ENCODE data around the gene OTX1. TPM values are rescaled to one million over a fixed set of nuclear protein-coding genes. Genes with fewer than 3 reads are reported as not detected.

Gene OTX1
- total and polyA plus RNA-seq, 2 of the 8 experiments (the other 6 are each of a cell fraction or from before 2014, with no cell fraction given): 0.24 to 3.3 TPM

- no peak overlapping the region for H2BK120ac ChIP-seq (replicated peaks; ENCODE audit: low read depth, low read length)
- DNase-seq (ENCODE audit: low read depth in 1 of 2, low spot score in 2 of 2) (no peak), FAIRE-seq (no peak)
- no peak overlapping the region for H4K8ac ChIP-seq (ENCODE audit: extremely low read depth, insufficient read depth, low read length)
- no peak for TF ChIP-seq TAF1 (IDR thresholded peaks at IDR 0.05; ENCODE audit: low read depth, low read length)
- no peak for TF ChIP-seq SP4 (IDR thresholded peaks at IDR 0.05; ENCODE audit: low read length)
- TF ChIP-seq SP1 (IDR thresholded peaks at IDR 0.05; ENCODE audit: low read depth, low read length): no peak
- no peaks in the 10 kb centered on the region for H3K9me3 ChIP-seq (ENCODE audit: insufficient read depth in 2 of 2, low read depth in 1 of 2, low read length in 1 of 2)
- H3K4me1 ChIP-seq (replicated peaks in 1 of 4; ENCODE audit: control insufficient read depth in 3 of 4, insufficient read depth in 4 of 4, low read length in 3 of 4): no peaks in the 10 kb centered on the region
- no peak overlapping the region for H3K14ac ChIP-seq (ENCODE audit: insufficient read length)
- H2BK5ac ChIP-seq (ENCODE audit: low read depth, low read length): no peak overlapping the region
- POLR2A ChIA-PET (ENCODE audit: partially characterized antibody): interaction anchor here (0.7 kb wide), 1 partner anchor 522 kb away, joined by 3 read pairs; the partner anchor contains the start of genes MDH1 and WDPCP
- H2BK12ac ChIP-seq (ENCODE audit: low read depth, low read length): no peak overlapping the region
- H3K79me1 ChIP-seq (ENCODE audit: low read depth, low read length): no peaks in the 10 kb centered on the region
- no peaks in the 10 kb centered on the region for H4K20me1 ChIP-seq (replicated peaks in 1 of 2; ENCODE audit: control insufficient read depth in 1 of 2, insufficient read depth in 2 of 2, low read length in 2 of 2)
- CTCF ChIA-PET (ENCODE audit: partially characterized antibody): interaction anchor here (0.6 to 1.6 kb wide), 3 partner anchors 11 to 308 kb away, joined by 3 to 7 read pairs (median 4); no protein-coding TSS in a partner anchor
- no peak overlapping the region for H3K27ac ChIP-seq (ENCODE audit: low read depth, low read length)
- H3K27me3 ChIP-seq (replicated peaks in 1 of 4; ENCODE audit: control insufficient read depth in 3 of 4, extremely low read depth in 1 of 4, insufficient read depth in 3 of 4, low read length in 3 of 4): peaks cover 0 to 14% (median 6%) of the 10 kb centered on the region in 4 experiments; a peak in 3 of 7 replicates
- no peak overlapping the region for H3K23ac ChIP-seq (ENCODE audit: insufficient read length)
- no peak overlapping the region for H4K5ac ChIP-seq (ENCODE audit: insufficient read length, low read depth, low read length)
- H2AK5ac ChIP-seq (ENCODE audit: low read depth, low read length): no peak overlapping the region
- H3K4me3 ChIP-seq (ENCODE audit: extremely low read depth in 1 of 4, insufficient read depth in 2 of 4, low read depth in 3 of 4, low read length in 4 of 4): no peak overlapping the region
- no peak overlapping the region for H4K91ac ChIP-seq (replicated peaks; ENCODE audit: insufficient read length, low read length)
- H2BK15ac ChIP-seq (ENCODE audit: low read length): no peak overlapping the region
- no peaks in the 10 kb centered on the region for H3K36me3 ChIP-seq (ENCODE audit: control insufficient read depth in 2 of 4, insufficient read depth in 4 of 4, low read length in 3 of 4)
- H3K4me2 ChIP-seq (ENCODE audit: insufficient read depth in 1 of 2, low read depth in 2 of 2, low read length in 2 of 2): no peak overlapping the region
- H3K56ac ChIP-seq (replicated peaks; ENCODE audit: insufficient read length, low read depth, low read length): no peak overlapping the region
- H3K23me2 ChIP-seq (ENCODE audit: low read depth, low read length): no peaks in the 10 kb centered on the region
- no peaks in the 10 kb centered on the region for H3K79me2 ChIP-seq (ENCODE audit: control insufficient read depth in 1 of 2, insufficient read depth in 2 of 2, low read length in 2 of 2)
- no peak overlapping the region for H2BK20ac ChIP-seq (ENCODE audit: low read length)
- H3K18ac ChIP-seq (ENCODE audit: extremely low read depth, low read length): no peak overlapping the region
- no peak overlapping the region for H2AFZ ChIP-seq (ENCODE audit: low read length)
- WGBS, 2 experiments (ENCODE audit: extremely low coverage in 1 of 2, insufficient coverage in 1 of 2, insufficient read length in 1 of 2, insufficient replicate concordance in 2 of 2, low coverage in 1 of 2, low lambda C conversion rate in 2 of 2, missing lambda C conversion rate in 1 of 2): 84% methylated on average over 3 of the region's 3 CpGs; no CpG with 5 or more reads in 1 of the 2 experiments
- H3K4ac ChIP-seq (replicated peaks; ENCODE audit: insufficient read length, low read depth, low read length): no peak overlapping the region
- no peak overlapping the region for H3K9ac ChIP-seq (replicated peaks in 1 of 4; ENCODE audit: extremely low read depth in 1 of 4, low read depth in 3 of 4, low read length in 3 of 4)
Measured at GRCh38 chr2:63066265-63066664, 15.6 kb downstream of the OTX1 start.

All from H1 (cell line).